Heart left ventricle (tissue), 16 donors: ENCODE data around the gene ASIC4. TPM values are rescaled to one million over a fixed set of nuclear protein-coding genes. Genes with fewer than 3 reads are reported as not detected.
A peak's percentile ranks its signal among the peaks of the same experiment; 100 is the strongest.

Source experiments
- ATAC-seq, 4 donors: fragments of 200-7000 bp; cut with Tn5 transposase; one replicate each; pipeline ENCODE4 v1.9.1; 2020 to 2022; ENCODE audit warnings: moderate library complexity in 4 of 4, mild to moderate bottlenecking in 3 of 4, moderate number of reproducible peaks in 1 of 4
- DNase-seq, 5 donors: peaks; one replicate each; pipeline ENCODE4 v3.0.0-alpha.2; 2020
- H3K27ac ChIP-seq, 12 donors: fragments of 200-600 bp; sonication (generic) in 4 of 12; one replicate each; pipeline versions ENCODE4 v1.5.0 to v1.8.0; 2016 to 2022; ENCODE audit warnings: mild to moderate bottlenecking in 2 of 12
- H3K27me3 ChIP-seq, 9 donors: fragments of 200-600 bp; sonication (generic) in 2 of 9; one replicate each; pipeline versions ENCODE4 v1.5.1 to v1.8.0; 2016 to 2022; ENCODE audit warnings: mild to moderate bottlenecking in 3 of 9
- H3K36me3 ChIP-seq, 9 donors: fragments of 200-600 bp; sonication (generic) in 2 of 9; one replicate each; pipeline versions ENCODE4 v1.5.0 to v1.8.0; 2018 to 2022; ENCODE audit warnings: mild to moderate bottlenecking in 2 of 9
- H3K4me1 ChIP-seq, 12 donors: fragments of 200-600 bp; sonication (generic) in 4 of 12; one replicate each; pipeline versions ENCODE4 v1.5.0 to v1.8.0; 2016 to 2022; ENCODE audit warnings: mild to moderate bottlenecking in 3 of 12
- H3K4me3 ChIP-seq, 12 donors: fragments of 200-600 bp; sonication (generic) in 4 of 12; one replicate each; pipeline versions ENCODE4 v1.5.0 to v1.8.0; 2017 to 2022; ENCODE audit warnings: mild to moderate bottlenecking in 9 of 12, moderate library complexity in 4 of 12
- H3K9me3 ChIP-seq, 12 donors: fragments of 200-600 bp; sonication (generic) in 4 of 12; one replicate each; pipeline versions ENCODE4 v1.5.0 to v1.8.0; 2016 to 2022; ENCODE audit warnings: mild to moderate bottlenecking in 1 of 12
- CTCF ChIP-seq, 12 donors: fragments of 200-600 bp; sonication (generic) in 4 of 12; IDR thresholded peaks; one replicate each; pipeline versions ENCODE4 v1.5.0 to v1.8.0; 2018 to 2022; ENCODE audit warnings: antibody characterized with exemption in 12 of 12, mild to moderate bottlenecking in 5 of 12
- POLR2A ChIP-seq, 2 donors: fragments of 450-650 bp; IDR thresholded peaks; one replicate each; pipeline ENCODE4 v1.6.1; 2017; ENCODE audit warnings: antibody characterized with exemption in 2 of 2, mild to moderate bottlenecking in 2 of 2, moderate library complexity in 2 of 2
- WGBS, 4 donors: extraction: QIAGEN DNeasy Blood & Tissue Kit in 2 of 4; methylation state at CpG; one replicate each; pipeline versions ENCODE4 v1.1.5 to v1.1.7; 2013 to 2018; 5-methylcytosine and 5-hydroxymethylcytosine counted together
- intact Hi-C, 10 donors: fragments of 100-400 bp; cut with DNase I; formaldehyde crosslinking; loops; one replicate each; pipeline versions ENCODE4 v1.11.1 to v1.14.2; 2022
- polyA plus RNA-seq, 2 donors: library from polyadenylated mRNA; stranded (reverse); fragments of 200-250 nt; gene quantifications; one replicate each; pipeline ENCODE4 v1.2.3, GENCODE V29; 2013
- total RNA-seq, 9 donors: library from RNA; depleted of rRNA in 2 of 9; stranded (reverse); fragments of >200 nt in 2 of 9; fragmentation: NEBNext Ultra II Directional in 3 of 9; extraction: Animal tissue kit (Norgen Biotek cat#: 25700) in 3 of 9; gene quantifications; one replicate each; pipeline versions ENCODE4 v1.1.0 to v1.2.4, GENCODE V29; 2016 to 2023
- donor health status: ischemic (EF 13 %, LVEDD 7.1; RV severe dilation, severe dysfunction).
- donor health status: healthy with polysubstance abuse.
- donor health status: DM: no; HTN: yes; CAD: no.
- donor health status: DM: no; HTN: no; CAD: no.
- donor health status: ischemic (EF 25% LVEDD 6.9; RV normal size, moderate dysfunction).
- donor health status: ischemic (EF 25% LVEDD 5.7; RV mildly dilated, moderate dysfunction).
- donor health status: healthy.
- donor health status: DM: yes; HTN: yes; CAD: no.
- donor health status: ischemic (EF 35%, LVEDD 5.7; RV mildly dilated, moderate dysfunction).
- donor health status: nonischemic (EF 11% LVEDD 7.7; RV severe dilation, severe dysfunction).
- donor health status: DM: yes; HTN: yes; CAD: no.
- donor health status: PGD.
- donor health status: ischemic (EF 29% LVEDD 5.4; RV normal size, mild dysfunction).
- donor health status: nonischemic (EF 23%, LVEDD 6.1; RV moderate dilation, normal function).

Gene ASIC4
- total and polyA plus RNA-seq, 11 donors = 0.03 to 0.10 (median 0.08) TPM; not detected in 8

GRCh38 chr2:219509780-219510511 lies 4.3 kb upstream of the ASIC4 start:
- peaks cover 0 to 55% (median 24%) of the 10 kb centered on the region in 9 donors for H3K27me3 ChIP-seq
- TF ChIP-seq POLR2A (IDR thresholded peaks at IDR 0.05) = no peak
- peak; percentile 34 to 69 (median 52) for TF ChIP-seq CTCF (IDR thresholded peaks at IDR 0.05)
- H3K4me1 ChIP-seq = peaks cover 0 to 59% (median 23%) of the 10 kb centered on the region in 12 donors
- no peak overlapping the region for H3K27ac ChIP-seq
- peaks cover 0 to 23% (median 19%) of the 10 kb centered on the region in 9 donors for H3K36me3 ChIP-seq
- intact Hi-C loops = no loop called here
- ATAC-seq (peak; percentile 65 to 78 (median 72)), DNase-seq (peak in 3 of 5 donors; percentile 56 to 60 (median 58))
- 2 to 3% (median 2%) methylated on average over 17 to 26 of the region's 26 CpGs for WGBS, 4 donors
- peak overlapping the region in 9 of 12 donors; percentile 27 to 45 (median 31) for H3K4me3 ChIP-seq
- no peaks in the 10 kb centered on the region for H3K9me3 ChIP-seq

GRCh38 chr2:219510512-219511135 lies 3.7 kb upstream of the ASIC4 start:
- DNase-seq (peak in 1 of 5 donors; percentile 25), ATAC-seq (no peak)
- peaks cover 0 to 59% (median 23%) of the 10 kb centered on the region in 12 donors for H3K4me1 ChIP-seq
- peaks cover 0 to 17% (median 12%) of the 10 kb centered on the region in 9 donors for H3K36me3 ChIP-seq
- H3K9me3 ChIP-seq = no peaks in the 10 kb centered on the region
- 27 to 45% (median 35%) methylated on average over 21 to 22 of the region's 22 CpGs for WGBS, 4 donors
- H3K27ac ChIP-seq = no peak overlapping the region
- peak in 1 of 12 donors; percentile 3 for TF ChIP-seq CTCF (IDR thresholded peaks at IDR 0.05)
- no peak for TF ChIP-seq POLR2A (IDR thresholded peaks at IDR 0.05)
- no peak overlapping the region for H3K4me3 ChIP-seq
- H3K27me3 ChIP-seq = peaks cover 0 to 59% (median 30%) of the 10 kb centered on the region in 9 donors
- intact Hi-C loops = no loop called here

- H3K9me3 ChIP-seq = no peaks in the 10 kb centered on the region
- peaks cover 0 to 59% (median 32%) of the 10 kb centered on the region in 9 donors for H3K27me3 ChIP-seq
- no peak overlapping the region for H3K27ac ChIP-seq
- intact Hi-C loops = no loop called here
- DNase-seq (no peak), ATAC-seq (no peak)
- peaks cover 0 to 5% (median 1%) of the 10 kb centered on the region in 9 donors for H3K36me3 ChIP-seq
- peaks cover 0 to 59% (median 23%) of the 10 kb centered on the region in 12 donors for H3K4me1 ChIP-seq
- H3K4me3 ChIP-seq = no peak overlapping the region
- TF ChIP-seq POLR2A (IDR thresholded peaks at IDR 0.05) (no peak), CTCF (IDR thresholded peaks at IDR 0.05) (no peak)
- WGBS, 4 donors = 40 to 61% (median 46%) methylated on average over 15 of the region's 15 CpGs
These were observed 2.5 kb upstream of the ASIC4 start for GRCh38 chr2:219511547-219512325.
